Esophagus squamous epithelium (tissue), 4 donors: ENCODE measurements around the gene PRR33.

Experiments
- CTCF ChIP-seq, 6 experiments: fragments of 450-650 bp in 4 of 6; fragments of 200-600 bp in 2 of 6; sonication (generic) in 2 of 6; IDR thresholded peaks; one replicate each; pipeline ENCODE4 v1.5.1; 2016 to 2019; ENCODE audit warnings: antibody characterized with exemption in 6 of 6, mild to moderate bottlenecking in 4 of 6, moderate library complexity in 4 of 6
- POLR2A ChIP-seq, 4 donors: fragments of 450-650 bp; IDR thresholded peaks; one replicate each; pipeline ENCODE4 v1.6.1; 2017; ENCODE audit warnings: antibody characterized with exemption in 4 of 4, mild to moderate bottlenecking in 4 of 4, moderate library complexity in 3 of 4

- no peak for TF ChIP-seq POLR2A (IDR thresholded peaks at IDR 0.05)
- no peak for TF ChIP-seq CTCF (IDR thresholded peaks at IDR 0.05)
Measured at GRCh38 chr11:1870721-1871466, 20.8 kb downstream of the PRR33 start.
